Fibroblast of villous mesenchyme (primary cell): ENCODE measurements around the gene CHN1. TPM values are rescaled to one million over a fixed set of nuclear protein-coding genes. Genes with fewer than 3 reads are reported as not detected.
A peak's percentile ranks its signal among the peaks of the same experiment; 100 is the strongest.

Source experiments
- DNase-seq: peaks from one replicate; pipeline ENCODE4 v3.0.0-alpha.2; 2010; ENCODE audit warnings: low read depth
- H3K4me3 ChIP-seq: 2 replicates; pipeline ENCODE4 v1.5.1; 2011; ENCODE audit warnings: low read depth, mild to moderate bottlenecking, low read length
- CTCF ChIP-seq: IDR thresholded peaks from 2 replicates; pipeline ENCODE4 v1.5.1; 2012; ENCODE audit warnings: low read depth, mild to moderate bottlenecking, low read length; ENCODE audit not compliant: insufficient read depth
- total RNA-seq: library from RNA; depleted of rRNA; stranded (reverse); fragments of >200 nt; gene quantifications from 2 replicates; pipeline ENCODE4 v1.2.3, GENCODE V29; 2012

The CHN1 gene
- total RNA-seq, 1 donor: 45.3 TPM

GRCh38 chr2:174856447-174856846 lies 148.7 kb downstream of the CHN1 start:
- no peak for DNase-seq
- no peak for TF ChIP-seq CTCF
- no peak overlapping the region for H3K4me3 ChIP-seq

- TF ChIP-seq CTCF: no peak
- H3K4me3 ChIP-seq: peak overlapping the region; percentile 71
- peak; percentile 95 for DNase-seq
These were observed 157.9 kb downstream of the CHN1 start for GRCh38 chr2:174846941-174847938.

GRCh38 chr2:174846218-174846617 lies 159.0 kb downstream of the CHN1 start:
- H3K4me3 ChIP-seq: peak overlapping the region; percentile 71
- no peak for TF ChIP-seq CTCF
- DNase-seq: peak; percentile 71

- DNase-seq: no peak
- no peak for TF ChIP-seq CTCF
- H3K4me3 ChIP-seq: peak overlapping the region; percentile 71
These were observed 160.9 kb downstream of the CHN1 start for GRCh38 chr2:174844295-174844708.

GRCh38 chr2:174842496-174842895 lies 162.7 kb downstream of the CHN1 start:
- no peak for TF ChIP-seq CTCF
- H3K4me3 ChIP-seq: peak overlapping the region; percentile 10
- no peak for DNase-seq

- no peak for TF ChIP-seq CTCF
These were observed 163.2 kb downstream of the CHN1 start for GRCh38 chr2:174841936-174842335.

More at GRCh38 chr2:174841936-174842335, 163.2 kb downstream of the CHN1 start:
- no peak overlapping the region for H3K4me3 ChIP-seq
- DNase-seq: no peak
